GM23338 (cell line): ENCODE results near the gene TNNT1. TPM values are rescaled to one million over a fixed set of nuclear protein-coding genes. Genes with fewer than 3 reads are reported as not detected.

Experiments
- ATAC-seq: fragments of 200-7000 bp; cut with Tn5 transposase; 3 replicates; pipeline ENCODE4 v1.9.1; 2020
- DNase-seq: peaks from one replicate; pipeline ENCODE4 v3.0.0-alpha.2; 2015; ENCODE audit warnings: low spot score
- H2AFZ ChIP-seq: fragments of 200-600 bp; sonication (generic); 2 replicates; pipeline ENCODE4 v1.8.0; 2016; ENCODE audit warnings: antibody characterized with exemption, mild to moderate bottlenecking, moderate library complexity
- H3F3A ChIP-seq: fragments of 200-600 bp; sonication (generic); replicated peaks from 2 replicates; pipeline ENCODE4 v1.8.0; 2017; ENCODE audit warnings: antibody characterized with exemption, mixed run types, low read depth
- H3K27ac ChIP-seq: fragments of 200-600 bp; sonication (generic); 2 replicates; pipeline ENCODE4 v1.6.1; 2016; ENCODE audit warnings: low read depth
- H3K27me3 ChIP-seq: fragments of 200-600 bp; sonication (generic); 2 replicates; pipeline ENCODE4 v1.8.0; 2016; ENCODE audit warnings: mild to moderate bottlenecking, mixed run types, moderate library complexity; ENCODE audit not compliant: insufficient read depth
- H3K36me3 ChIP-seq: fragments of 200-600 bp; sonication (generic); 2 replicates; pipeline ENCODE4 v1.8.0; 2016; ENCODE audit warnings: mild to moderate bottlenecking; ENCODE audit not compliant: insufficient read depth
- H3K4me1 ChIP-seq: fragments of 200-600 bp; sonication (generic); 2 replicates; pipeline ENCODE4 v1.8.0; 2016; ENCODE audit warnings: mild to moderate bottlenecking, moderate library complexity; ENCODE audit not compliant: insufficient read depth
- H3K4me2 ChIP-seq: fragments of 200-600 bp; sonication (generic); 2 replicates; pipeline ENCODE4 v1.7.1; 2017; ENCODE audit warnings: mixed run types
- H3K4me3 ChIP-seq: fragments of 200-600 bp; sonication (generic); 2 replicates; pipeline ENCODE4 v1.6.1; 2016; ENCODE audit warnings: mixed run types
- H3K79me2 ChIP-seq: fragments of 200-600 bp; sonication (generic); replicated peaks from 2 replicates; pipeline ENCODE4 v1.8.0; 2017; ENCODE audit warnings: mild to moderate bottlenecking; ENCODE audit not compliant: insufficient read depth
- H3K9me2 ChIP-seq: fragments of 200-600 bp; sonication (generic); 2 replicates; pipeline ENCODE4 v1.8.0; 2017; ENCODE audit not compliant: insufficient read depth
- H4K20me1 ChIP-seq: fragments of 200-600 bp; sonication (generic); replicated peaks from 2 replicates; pipeline ENCODE4 v1.8.0; 2017; ENCODE audit warnings: mild to moderate bottlenecking; ENCODE audit not compliant: insufficient read depth
- H3K27ac Mint-ChIP-seq: 2 replicates; pipeline ENCODE4 v1.8.0; 2020; ENCODE audit warnings: inconsistent platforms, mild to moderate bottlenecking, moderate library complexity, mixed read lengths
- H3K27me3 Mint-ChIP-seq: 3 replicates; pipeline ENCODE4 v1.8.0; 2022; ENCODE audit warnings: low read depth, mild to moderate bottlenecking, moderate library complexity, mixed read lengths, inconsistent platforms; ENCODE audit not compliant: insufficient read depth, poor library complexity
- H3K36me3 Mint-ChIP-seq: 3 replicates; pipeline ENCODE4 v1.8.0; 2021; ENCODE audit warnings: low read depth, mild to moderate bottlenecking, inconsistent platforms, moderate library complexity, mixed read lengths
- H3K4me1 Mint-ChIP-seq: 3 replicates; pipeline ENCODE4 v1.8.0; 2020; ENCODE audit warnings: mild to moderate bottlenecking, inconsistent platforms, mixed read lengths
- H3K4me3 Mint-ChIP-seq: 3 replicates; pipeline ENCODE4 v1.8.0; 2021; ENCODE audit warnings: moderate library complexity, mild to moderate bottlenecking, inconsistent platforms, mixed read lengths
- H3K9me3 Mint-ChIP-seq: 3 replicates; pipeline ENCODE4 v1.8.0; 2020; ENCODE audit warnings: moderate library complexity, mild to moderate bottlenecking, inconsistent platforms, mixed read lengths
- CREB1 ChIP-seq: fragments of 250-450 bp; sonication (Bioruptor Pico); IDR thresholded peaks from 2 replicates; pipeline ENCODE4 v1.5.0; 2020; ENCODE audit warnings: low read depth, mild to moderate bottlenecking, moderate library complexity
- EZH2 ChIP-seq: fragments of 200-600 bp; sonication (generic); IDR thresholded peaks from one replicate; pipeline ENCODE4 v1.8.0; 2017; ENCODE audit warnings: antibody characterized with exemption, mild to moderate bottlenecking, low read depth; ENCODE audit not compliant: unreplicated experiment
- EZH2phosphoT487 ChIP-seq: fragments of 200-600 bp; sonication (generic); IDR thresholded peaks from one replicate; pipeline ENCODE4 v1.8.1; 2018; ENCODE audit warnings: antibody characterized with exemption; ENCODE audit not compliant: unreplicated experiment
- POLR2AphosphoS5 ChIP-seq: IDR thresholded peaks from 2 replicates; pipeline ENCODE4 v1.6.1; 2016; ENCODE audit warnings: antibody characterized with exemption, low read depth
- STAT1 ChIP-seq: IDR thresholded peaks from one replicate; pipeline ENCODE4 v1.6.1; 2016; ENCODE audit warnings: antibody characterized with exemption; ENCODE audit not compliant: unreplicated experiment
- ZNF114 ChIP-seq: fragments of 250-450 bp; sonication (Bioruptor Pico); IDR thresholded peaks from 2 replicates; pipeline ENCODE4 v1.5.0; 2020; ENCODE audit warnings: mild to moderate bottlenecking, moderate library complexity
- ZNF331 ChIP-seq: fragments of 250-450 bp; sonication (Bioruptor Pico); IDR thresholded peaks from 2 replicates; pipeline ENCODE4 v1.5.0; 2020; ENCODE audit warnings: low read depth, mild to moderate bottlenecking, moderate library complexity
- polyA plus RNA-seq: library from polyadenylated mRNA; unstranded; fragments of >200 nt; fragmentation: Nextera tagmentation; extraction: Ambion mirVana; gene quantifications from 2 replicates; pipeline ENCODE4 v1.2.1, GENCODE V29; 2016
- total RNA-seq: library from RNA; depleted of rRNA; stranded (reverse); fragments of >200 nt; shearing (Covaris generic); gene quantifications from 2 replicates; pipeline ENCODE4 v1.2.3, GENCODE V29; 2014
- TF ChIP-seq, protein P1 (sequence below), 2 experiments: fragments of 200-600 bp in 1 of 2; sonication (generic) in 1 of 2; conservative IDR thresholded peaks; 2 replicates each; pipeline versions ENCODE4 v1.5.1 to v1.6.1; 2016 to 2017; ENCODE audit warnings: antibody characterized with exemption in 2 of 2, low read depth in 2 of 2, mild to moderate bottlenecking in 2 of 2, moderate library complexity in 1 of 2
- TF ChIP-seq, protein P2 (sequence below): IDR thresholded peaks from one replicate; pipeline ENCODE4 v1.6.1; 2018; ENCODE audit warnings: antibody characterized with exemption; ENCODE audit not compliant: unreplicated experiment

TNNT1 gene
- total and polyA plus RNA-seq, 2 experiments from 2014 or later = 59.3 to 150 TPM

DNA sequence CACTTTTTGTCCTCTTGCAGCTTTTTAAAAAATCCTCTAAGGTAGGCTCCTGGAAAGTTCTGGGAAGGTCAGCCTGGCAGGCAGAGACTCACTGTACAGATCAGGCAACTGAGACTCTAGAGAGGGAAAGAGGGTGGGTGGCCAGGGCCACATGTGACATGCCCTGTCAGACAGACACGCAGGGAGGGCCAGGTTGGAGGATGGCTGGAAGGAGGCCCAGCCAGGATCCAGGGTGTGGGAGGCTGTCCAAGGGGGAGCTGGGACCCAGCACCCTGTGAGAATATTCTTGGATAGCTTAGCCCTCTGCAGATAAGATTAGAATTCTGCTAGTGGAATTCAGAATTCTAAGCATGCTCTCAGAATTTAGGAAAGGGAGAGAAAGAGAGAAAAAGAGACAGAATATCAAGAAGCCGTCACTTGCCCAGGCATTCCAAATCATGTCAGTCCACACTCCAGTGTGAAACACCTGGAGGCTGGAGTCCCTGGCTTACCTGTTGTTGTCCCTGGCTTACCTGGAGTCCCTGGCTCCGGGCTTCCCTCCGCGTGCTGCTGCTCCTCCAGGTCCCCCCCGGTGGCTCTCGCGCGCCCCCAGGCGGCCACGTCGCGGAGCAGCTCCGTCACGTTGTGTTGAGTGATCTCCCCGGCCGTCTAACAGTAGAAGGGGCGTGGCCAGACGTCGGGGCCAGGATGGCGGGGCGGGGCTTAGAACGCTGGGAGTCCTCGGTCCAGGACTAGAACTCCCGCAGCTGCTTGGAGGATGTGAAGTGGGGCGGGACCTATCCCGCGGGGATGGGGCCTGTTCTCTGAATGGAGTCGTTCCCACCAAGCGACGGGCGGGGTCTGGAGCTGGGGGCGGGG is 11.4 kb upstream of the TNNT1 start:
- H3K4me1 ChIP-seq = peaks cover 30% of the 10 kb centered on the region
- no peaks in the 10 kb centered on the region for H3F3A ChIP-seq
- peak overlapping the region; percentile 85 for H2AFZ ChIP-seq
- Mint-ChIP-seq H3K36me3 (no peaks in the 10 kb centered on the region; the same call in 2 of the 3 replicates), H3K4me1 (peaks cover 19% of the 10 kb centered on the region), H3K4me3 (peak overlapping the region; percentile 53; the same call in 2 of the 3 replicates), H3K27me3 (peaks cover 47% of the 10 kb centered on the region), H3K27ac (no peak overlapping the region), H3K9me3 (no peaks in the 10 kb centered on the region)
- H3K27ac ChIP-seq = no peak overlapping the region
- H3K4me3 ChIP-seq = peak overlapping the region; percentile 56
- no peaks in the 10 kb centered on the region for H3K36me3 ChIP-seq
- no peaks in the 10 kb centered on the region for H3K79me2 ChIP-seq
- peaks cover 32% of the 10 kb centered on the region for H3K27me3 ChIP-seq
- no peak for TF ChIP-seq STAT1
- peak; percentile 85 for TF ChIP-seq CREB1 (CRISPR knock-in tag)
- TF ChIP-seq EZH2 = no peak
- TF ChIP-seq ZNF331 (CRISPR knock-in tag) = no peak
- no peak for TF ChIP-seq POLR2AphosphoS5
- TF ChIP-seq, protein P1, sequence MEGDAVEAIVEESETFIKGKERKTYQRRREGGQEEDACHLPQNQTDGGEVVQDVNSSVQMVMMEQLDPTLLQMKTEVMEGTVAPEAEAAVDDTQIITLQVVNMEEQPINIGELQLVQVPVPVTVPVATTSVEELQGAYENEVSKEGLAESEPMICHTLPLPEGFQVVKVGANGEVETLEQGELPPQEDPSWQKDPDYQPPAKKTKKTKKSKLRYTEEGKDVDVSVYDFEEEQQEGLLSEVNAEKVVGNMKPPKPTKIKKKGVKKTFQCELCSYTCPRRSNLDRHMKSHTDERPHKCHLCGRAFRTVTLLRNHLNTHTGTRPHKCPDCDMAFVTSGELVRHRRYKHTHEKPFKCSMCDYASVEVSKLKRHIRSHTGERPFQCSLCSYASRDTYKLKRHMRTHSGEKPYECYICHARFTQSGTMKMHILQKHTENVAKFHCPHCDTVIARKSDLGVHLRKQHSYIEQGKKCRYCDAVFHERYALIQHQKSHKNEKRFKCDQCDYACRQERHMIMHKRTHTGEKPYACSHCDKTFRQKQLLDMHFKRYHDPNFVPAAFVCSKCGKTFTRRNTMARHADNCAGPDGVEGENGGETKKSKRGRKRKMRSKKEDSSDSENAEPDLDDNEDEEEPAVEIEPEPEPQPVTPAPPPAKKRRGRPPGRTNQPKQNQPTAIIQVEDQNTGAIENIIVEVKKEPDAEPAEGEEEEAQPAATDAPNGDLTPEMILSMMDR (conservative IDR thresholded peaks at IDR 0.05; ENCODE audit: low read depth in 2 of 2) = peak; percentile 90 to 100
- no peak for TF ChIP-seq EZH2phosphoT487
- TF ChIP-seq ZNF114 (CRISPR knock-in tag) = no peak
- TF ChIP-seq, protein P2, sequence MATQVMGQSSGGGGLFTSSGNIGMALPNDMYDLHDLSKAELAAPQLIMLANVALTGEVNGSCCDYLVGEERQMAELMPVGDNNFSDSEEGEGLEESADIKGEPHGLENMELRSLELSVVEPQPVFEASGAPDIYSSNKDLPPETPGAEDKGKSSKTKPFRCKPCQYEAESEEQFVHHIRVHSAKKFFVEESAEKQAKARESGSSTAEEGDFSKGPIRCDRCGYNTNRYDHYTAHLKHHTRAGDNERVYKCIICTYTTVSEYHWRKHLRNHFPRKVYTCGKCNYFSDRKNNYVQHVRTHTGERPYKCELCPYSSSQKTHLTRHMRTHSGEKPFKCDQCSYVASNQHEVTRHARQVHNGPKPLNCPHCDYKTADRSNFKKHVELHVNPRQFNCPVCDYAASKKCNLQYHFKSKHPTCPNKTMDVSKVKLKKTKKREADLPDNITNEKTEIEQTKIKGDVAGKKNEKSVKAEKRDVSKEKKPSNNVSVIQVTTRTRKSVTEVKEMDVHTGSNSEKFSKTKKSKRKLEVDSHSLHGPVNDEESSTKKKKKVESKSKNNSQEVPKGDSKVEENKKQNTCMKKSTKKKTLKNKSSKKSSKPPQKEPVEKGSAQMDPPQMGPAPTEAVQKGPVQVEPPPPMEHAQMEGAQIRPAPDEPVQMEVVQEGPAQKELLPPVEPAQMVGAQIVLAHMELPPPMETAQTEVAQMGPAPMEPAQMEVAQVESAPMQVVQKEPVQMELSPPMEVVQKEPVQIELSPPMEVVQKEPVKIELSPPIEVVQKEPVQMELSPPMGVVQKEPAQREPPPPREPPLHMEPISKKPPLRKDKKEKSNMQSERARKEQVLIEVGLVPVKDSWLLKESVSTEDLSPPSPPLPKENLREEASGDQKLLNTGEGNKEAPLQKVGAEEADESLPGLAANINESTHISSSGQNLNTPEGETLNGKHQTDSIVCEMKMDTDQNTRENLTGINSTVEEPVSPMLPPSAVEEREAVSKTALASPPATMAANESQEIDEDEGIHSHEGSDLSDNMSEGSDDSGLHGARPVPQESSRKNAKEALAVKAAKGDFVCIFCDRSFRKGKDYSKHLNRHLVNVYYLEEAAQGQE = no peak
- no peaks in the 10 kb centered on the region for H4K20me1 ChIP-seq
- H3K9me2 ChIP-seq = no peaks in the 10 kb centered on the region
- ATAC-seq (peak; percentile 60), DNase-seq (peak; percentile 100)
- peak overlapping the region; percentile 86 for H3K4me2 ChIP-seq
